Panc1 (cell line): ENCODE measurements around the gene FARP1. TPM values are rescaled to one million over a fixed set of nuclear protein-coding genes. Genes with fewer than 3 reads are reported as not detected.

ENCODE experiments used
- ATAC-seq: fragments of 200-7000 bp; cut with Tn5 transposase; 2 replicates; pipeline ENCODE4 v1.9.1; 2020; ENCODE audit warnings: mild to moderate bottlenecking, moderate library complexity
- BruUV-seq: library from RNA; stranded (reverse); fragments of 400-500 nt; replicated peaks from 2 replicates; lab custom pipeline; 2021; lab: Mats Ljungman, UMichigan
- CTCF ChIA-PET: fragments of 300-600 bp; sonication (Branson Sonifier 250); formaldehyde crosslinking; loops from one replicate; lab custom pipeline; 2022; ENCODE audit warnings: antibody characterized with exemption; lab: Charles Lee
- POLR2A ChIA-PET: fragments of 300-600 bp; sonication (Branson Sonifier 250); formaldehyde crosslinking; loops from one replicate; lab custom pipeline; 2022; ENCODE audit warnings: antibody characterized with exemption; lab: Charles Lee
- DNase-seq: peaks from one replicate; pipeline ENCODE4 v3.0.0-alpha.2; 2010; ENCODE audit warnings: low read depth, low spot score
- H3K27ac ChIP-seq: 2 replicates; pipeline ENCODE4 v1.5.1; 2011; ENCODE audit warnings: mild to moderate bottlenecking, low read length, inconsistent platforms
- H3K27me3 ChIP-seq: fragments of 200-500 bp; sonication (Bioruptor generic); 2 replicates; pipeline ENCODE4 v1.6.0; 2014; ENCODE audit warnings: low read length, inconsistent platforms; ENCODE audit not compliant: control insufficient read depth, insufficient read depth
- H3K36me3 ChIP-seq: fragments of 200-500 bp; sonication (Bioruptor generic); 2 replicates; pipeline ENCODE4 v1.5.1; 2014; ENCODE audit warnings: inconsistent platforms, mild to moderate bottlenecking, low read length, moderate library complexity; ENCODE audit not compliant: control insufficient read depth, insufficient read depth
- H3K4me1 ChIP-seq: 2 replicates; pipeline ENCODE4 v1.5.1; 2011; ENCODE audit warnings: inconsistent platforms, mild to moderate bottlenecking, low read length, moderate library complexity; ENCODE audit not compliant: control insufficient read depth, insufficient read depth
- H3K4me3 ChIP-seq, 2 experiments: 2 replicates each; pipeline ENCODE4 v1.5.1; 2011 to 2012; ENCODE audit warnings: low read depth in 2 of 2, low read length in 2 of 2, mild to moderate bottlenecking in 2 of 2, inconsistent platforms in 1 of 2, moderate library complexity in 1 of 2
- H3K9me3 ChIP-seq: fragments of 200-500 bp; sonication (Bioruptor generic); 2 replicates; pipeline ENCODE4 v1.5.1; 2014; ENCODE audit warnings: low read depth, mild to moderate bottlenecking, inconsistent platforms, low read length, moderate library complexity; ENCODE audit not compliant: control insufficient read depth, insufficient read depth
- CTCF ChIP-seq: fragments of 450-650 bp; IDR thresholded peaks from 2 replicates; pipeline ENCODE4 v1.5.1; 2017; ENCODE audit warnings: mild to moderate bottlenecking
- POLR2AphosphoS5 ChIP-seq: IDR thresholded peaks from 2 replicates; pipeline ENCODE4 v1.6.1; 2012; ENCODE audit warnings: mild to moderate bottlenecking, low read depth, low read length, moderate library complexity
- REST ChIP-seq, 2 experiments: IDR thresholded peaks; 2 replicates each; pipeline ENCODE4 v1.6.1; 2011 to 2012; ENCODE audit warnings: low read depth in 2 of 2, control low read depth in 1 of 2, low read length in 1 of 2, mild to moderate bottlenecking in 1 of 2, moderate library complexity in 1 of 2; ENCODE audit not compliant: insufficient read depth in 1 of 2
- SIN3A ChIP-seq: IDR thresholded peaks from 2 replicates; pipeline ENCODE4 v1.6.1; 2012; ENCODE audit warnings: low read depth, mild to moderate bottlenecking, low read length, moderate library complexity, borderline replicate concordance; ENCODE audit not compliant: insufficient read depth
- TCF7L2 ChIP-seq: IDR thresholded peaks from 2 replicates; pipeline ENCODE4 v1.6.1; 2011; ENCODE audit warnings: mild to moderate bottlenecking, low read depth, low read length, inconsistent platforms
- in situ Hi-C: cut with HindIII; loops from 2 replicates; pipeline ENCODE4 v1.10.0; 2016; ENCODE audit warnings: low sequenced_read_pairs, low pct_unique_long_range_greater_than_20kb
- intact Hi-C: fragments of 100-400 bp; cut with micrococcal nuclease; formaldehyde crosslinking; loops from one replicate; pipeline ENCODE4 v1.10.0; 2022; ENCODE audit not compliant: unreplicated experiment
- total RNA-seq: library from RNA; stranded (reverse); gene quantifications from one replicate; pipeline ENCODE4 v1.2.1, GENCODE V29; 2021; ENCODE audit not compliant: unreplicated experiment

Gene FARP1
- total RNA-seq, 1 experiment from 2014 or later, result 61.9 TPM

- no peaks in the 10 kb centered on the region for H3K27me3 ChIP-seq
- H3K9me3 ChIP-seq, result no peaks in the 10 kb centered on the region
- TF ChIP-seq TCF7L2 (no peak), CTCF (no peak), SIN3A (no peak), POLR2AphosphoS5 (no peak), REST (IDR thresholded peaks at IDR 0.05; ENCODE audit: insufficient read depth in 1 of 2, low read depth in 2 of 2, low read length in 1 of 2) (no peak)
- no peak for ATAC-seq
- DNase-seq, result no peak
- H3K4me1 ChIP-seq, result no peaks in the 10 kb centered on the region; the same call in none of the 2 replicates
- intact Hi-C loops, result no loop called here
- no peak overlapping the region for H3K27ac ChIP-seq
- ChIA-PET POLR2A (no interaction called here), CTCF (no interaction called here)
- in situ Hi-C loops, result no loop called here
- no peaks in the 10 kb centered on the region for H3K36me3 ChIP-seq
- H3K4me3 ChIP-seq, result no peak overlapping the region
- BruUV-seq, result no TSS peak
Observed at GRCh38 chr13:98157188-98157587, 14.3 kb downstream of the FARP1 start.

- ChIA-PET CTCF (no interaction called here), POLR2A (no interaction called here)
- H3K4me1 ChIP-seq, result no peaks in the 10 kb centered on the region; the same call in none of the 2 replicates
- intact Hi-C loops (no loop called here), in situ Hi-C loops (no loop called here)
- H3K27ac ChIP-seq, result no peak overlapping the region
- no peaks in the 10 kb centered on the region for H3K36me3 ChIP-seq
- no TSS peak for BruUV-seq
- H3K9me3 ChIP-seq, result no peaks in the 10 kb centered on the region
- DNase-seq, result no peak
- H3K4me3 ChIP-seq, result no peak overlapping the region
- H3K27me3 ChIP-seq, result no peaks in the 10 kb centered on the region
- no peak for ATAC-seq
- no peak for TF ChIP-seq TCF7L2
- TF ChIP-seq SIN3A, result no peak
- no peak for TF ChIP-seq POLR2AphosphoS5
- TF ChIP-seq REST (IDR thresholded peaks at IDR 0.05; ENCODE audit: insufficient read depth in 1 of 2, low read depth in 2 of 2, low read length in 1 of 2), result no peak
Observed at GRCh38 chr13:98157609-98158008, 14.7 kb downstream of the FARP1 start.
